Left lung (tissue), 10 donors: Measurements from ENCODE around the gene SEC61B. TPM values are rescaled to one million over a fixed set of nuclear protein-coding genes. Genes with fewer than 3 reads are reported as not detected.

Experiments
- ATAC-seq: fragments of 200-7000 bp; cut with Tn5 transposase; one replicate; pipeline ENCODE4 v1.9.1; 2020; ENCODE audit warnings: moderate library complexity
- DNase-seq, 4 donors: peaks; one replicate each; pipeline ENCODE4 v3.0.0-alpha.2; 2013 to 2020
- H3K27ac ChIP-seq, 2 donors: fragments of 200-600 bp; sonication (generic) in 1 of 2; one replicate each; pipeline versions ENCODE4 v1.5.0 to v1.8.0; 2020 to 2021
- H3K27me3 ChIP-seq, 2 donors: fragments of 200-600 bp; sonication (generic) in 1 of 2; one replicate each; pipeline versions ENCODE4 v1.5.0 to v1.8.0; 2020 to 2021
- H3K36me3 ChIP-seq, 2 donors: fragments of 200-600 bp; sonication (generic) in 1 of 2; one replicate each; pipeline versions ENCODE4 v1.5.0 to v1.8.0; 2020 to 2021
- H3K4me1 ChIP-seq, 2 donors: fragments of 200-600 bp; one replicate each; pipeline ENCODE4 v1.8.0; 2021
- H3K4me3 ChIP-seq, 2 donors: fragments of 200-600 bp; sonication (generic) in 1 of 2; one replicate each; pipeline versions ENCODE4 v1.5.0 to v1.8.0; 2020 to 2021; ENCODE audit warnings: mild to moderate bottlenecking in 1 of 2
- H3K9me3 ChIP-seq, 2 donors: fragments of 200-600 bp; sonication (generic) in 1 of 2; one replicate each; pipeline versions ENCODE4 v1.5.0 to v1.8.0; 2020 to 2021
- intact Hi-C, 2 donors: fragments of 100-400 bp; cut with DNase I; formaldehyde crosslinking; loops; one replicate each; pipeline versions ENCODE4 v1.11.2 to v1.14.2; 2022
- polyA plus RNA-seq, 6 donors: library from polyadenylated mRNA; unstranded; fragments of 120-200 nt; gene quantifications; one replicate each; pipeline ENCODE4 v1.2.1, GENCODE V29; 2013; ENCODE audit not compliant: insufficient read length in 6 of 6
- total RNA-seq, 2 donors: library from RNA; stranded (reverse); fragmentation: NEBNext Ultra II Directional; extraction: Animal tissue kit (Norgen Biotek cat#: 25700); gene quantifications; one replicate each; pipeline ENCODE4 v1.2.1, GENCODE V29; 2021
- TF ChIP-seq, protein P1 (sequence below), 2 donors: fragments of 200-600 bp; sonication (generic) in 1 of 2; IDR thresholded peaks; one replicate each; pipeline versions ENCODE4 v1.5.0 to v1.8.0; 2021; ENCODE audit warnings: antibody characterized with exemption in 2 of 2
- donor health status: DM: no; HTN: yes; CAD: no.
- donor health status: DM: no; HTN: no; CAD: no.

SEC61B gene
- total and polyA plus RNA-seq, 8 donors: 121 to 184 (median 139) TPM

DNA sequence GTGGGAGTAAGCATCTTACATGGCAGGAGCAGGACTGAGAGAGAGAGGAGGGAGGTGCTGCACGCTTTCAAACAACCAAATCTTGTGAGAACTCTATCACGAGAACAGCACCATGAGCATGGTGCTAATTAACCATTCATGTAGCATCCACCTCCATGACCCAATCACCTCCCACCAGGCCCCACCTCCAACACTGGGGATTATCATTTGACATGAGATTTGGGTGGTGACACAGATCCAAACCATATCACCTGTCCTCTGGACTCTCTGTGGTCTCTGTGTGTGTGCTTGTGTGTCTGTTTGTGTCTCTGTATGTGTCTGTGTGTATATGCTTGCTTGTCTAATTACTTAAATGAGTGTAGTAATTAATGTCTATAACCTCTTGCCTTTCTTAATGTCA, 31.1 kb downstream of the SEC61B start:
- intact Hi-C loops: no loop called here
- no peak for ATAC-seq
- TF ChIP-seq, protein P1, sequence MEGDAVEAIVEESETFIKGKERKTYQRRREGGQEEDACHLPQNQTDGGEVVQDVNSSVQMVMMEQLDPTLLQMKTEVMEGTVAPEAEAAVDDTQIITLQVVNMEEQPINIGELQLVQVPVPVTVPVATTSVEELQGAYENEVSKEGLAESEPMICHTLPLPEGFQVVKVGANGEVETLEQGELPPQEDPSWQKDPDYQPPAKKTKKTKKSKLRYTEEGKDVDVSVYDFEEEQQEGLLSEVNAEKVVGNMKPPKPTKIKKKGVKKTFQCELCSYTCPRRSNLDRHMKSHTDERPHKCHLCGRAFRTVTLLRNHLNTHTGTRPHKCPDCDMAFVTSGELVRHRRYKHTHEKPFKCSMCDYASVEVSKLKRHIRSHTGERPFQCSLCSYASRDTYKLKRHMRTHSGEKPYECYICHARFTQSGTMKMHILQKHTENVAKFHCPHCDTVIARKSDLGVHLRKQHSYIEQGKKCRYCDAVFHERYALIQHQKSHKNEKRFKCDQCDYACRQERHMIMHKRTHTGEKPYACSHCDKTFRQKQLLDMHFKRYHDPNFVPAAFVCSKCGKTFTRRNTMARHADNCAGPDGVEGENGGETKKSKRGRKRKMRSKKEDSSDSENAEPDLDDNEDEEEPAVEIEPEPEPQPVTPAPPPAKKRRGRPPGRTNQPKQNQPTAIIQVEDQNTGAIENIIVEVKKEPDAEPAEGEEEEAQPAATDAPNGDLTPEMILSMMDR (IDR thresholded peaks at IDR 0.05): no peak
- DNase-seq: no peak
- Histone ChIP-seq H3K4me1 (no peaks in the 10 kb centered on the region), H3K36me3 (no peaks in the 10 kb centered on the region), H3K9me3 (no peaks in the 10 kb centered on the region), H3K27me3 (no peaks in the 10 kb centered on the region), H3K27ac (no peak overlapping the region), H3K4me3 (no peak overlapping the region)

DNA sequence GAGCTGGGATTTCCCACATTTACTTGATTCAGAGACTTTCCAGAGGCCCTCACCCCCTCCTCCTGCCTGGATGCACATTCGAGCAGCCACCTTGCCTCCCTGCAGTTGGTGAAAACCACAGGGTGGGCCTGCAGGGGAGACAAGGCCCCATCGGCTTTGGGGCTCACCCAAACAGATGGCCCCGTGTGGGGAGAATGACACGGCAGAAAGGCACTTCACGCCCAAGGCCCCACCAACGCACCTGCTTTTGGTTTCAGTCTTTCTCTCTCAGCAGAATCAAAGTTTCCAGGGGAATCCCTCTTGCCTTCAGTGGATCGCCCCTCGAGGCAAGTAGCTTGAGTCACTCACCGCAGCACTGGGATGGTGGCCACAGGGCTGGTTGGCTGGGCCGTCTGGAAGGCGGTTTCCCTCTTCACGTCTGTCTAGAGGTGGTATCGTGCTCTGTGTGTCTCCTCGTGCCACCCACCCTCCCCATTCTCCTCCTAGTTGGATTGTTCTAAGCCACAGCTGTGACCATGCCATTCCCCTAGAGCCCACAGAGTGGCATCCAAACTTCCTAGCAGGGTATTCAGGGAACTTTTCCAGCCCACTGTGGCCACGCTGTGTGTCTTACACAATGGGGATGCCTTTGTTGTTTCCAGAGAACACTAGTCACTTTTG, 31.8 kb downstream of the SEC61B start:
- H3K4me3 ChIP-seq: no peak overlapping the region
- no peak overlapping the region for H3K27ac ChIP-seq
- ATAC-seq (no peak), DNase-seq (no peak)
- TF ChIP-seq, protein P1 (IDR thresholded peaks at IDR 0.05): no peak
- H3K27me3 ChIP-seq: no peaks in the 10 kb centered on the region
- intact Hi-C loops: no loop called here
- H3K36me3 ChIP-seq: no peaks in the 10 kb centered on the region
- H3K4me1 ChIP-seq: no peaks in the 10 kb centered on the region
- no peaks in the 10 kb centered on the region for H3K9me3 ChIP-seq

DNA sequence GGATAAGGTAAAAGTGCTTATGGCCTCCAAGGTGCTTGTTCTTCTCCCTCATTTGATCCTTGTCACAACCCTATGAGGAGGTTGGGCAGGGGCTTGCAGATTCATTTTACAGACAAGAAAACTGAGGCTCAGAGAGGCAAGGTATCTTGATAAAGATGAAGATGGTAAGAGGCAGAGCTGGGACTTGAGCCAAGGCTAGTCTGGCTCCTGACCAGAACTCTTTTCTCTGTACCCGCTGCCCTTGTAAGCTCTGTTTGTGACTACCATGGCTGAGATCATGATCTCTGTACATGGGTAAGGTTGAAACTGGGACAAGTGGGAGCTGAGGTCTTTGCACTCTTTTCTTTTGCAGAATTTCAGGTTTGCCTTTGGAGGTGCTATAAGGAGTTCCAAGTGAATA, 33.6 kb downstream of the SEC61B start:
- H3K36me3 ChIP-seq: no peaks in the 10 kb centered on the region
- DNase-seq (no peak), ATAC-seq (no peak)
- no peak overlapping the region for H3K27ac ChIP-seq
- no peaks in the 10 kb centered on the region for H3K27me3 ChIP-seq
- TF ChIP-seq, protein P1 (IDR thresholded peaks at IDR 0.05): no peak
- intact Hi-C loops: no loop called here
- no peaks in the 10 kb centered on the region for H3K9me3 ChIP-seq
- peaks cover 0 to 7% of the 10 kb centered on the region in 2 donors for H3K4me1 ChIP-seq
- H3K4me3 ChIP-seq: no peak overlapping the region

DNA sequence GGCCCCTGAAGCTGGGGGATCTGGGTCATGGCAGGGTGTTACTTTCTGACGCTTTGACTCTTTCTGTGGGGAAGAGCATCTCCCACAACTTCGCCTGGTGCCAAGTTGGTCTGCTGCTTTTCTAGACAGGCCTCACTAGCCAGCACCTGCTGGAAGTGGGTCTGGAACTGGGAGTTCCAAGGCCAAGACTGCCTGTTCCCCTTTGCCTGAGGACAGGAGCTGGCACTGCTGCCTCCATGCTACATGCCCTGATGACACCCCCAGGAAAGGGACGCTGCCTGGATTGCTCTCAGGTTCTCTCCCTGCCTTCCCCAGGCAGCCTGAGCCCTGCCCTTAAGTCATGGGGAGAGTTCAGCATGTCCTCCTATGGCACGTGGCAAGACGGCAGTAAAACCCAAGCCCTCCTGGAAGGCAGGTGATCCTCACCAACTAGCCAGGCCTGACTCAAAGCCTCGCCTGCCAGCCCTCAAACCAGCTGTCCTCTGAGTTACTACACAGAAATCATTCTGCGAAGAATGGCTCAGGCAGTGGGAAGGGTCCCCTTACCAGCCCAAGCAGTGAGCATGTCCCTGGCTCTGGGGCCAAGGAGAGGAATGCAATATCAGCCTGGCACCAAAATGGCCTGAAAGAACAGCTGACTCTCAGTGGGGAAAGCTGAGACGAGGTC, 35.8 kb downstream of the SEC61B start:
- Histone ChIP-seq H3K4me1 (peaks cover 0 to 7% of the 10 kb centered on the region in 2 donors), H3K27ac (no peak overlapping the region), H3K36me3 (no peaks in the 10 kb centered on the region), H3K4me3 (no peak overlapping the region), H3K9me3 (no peaks in the 10 kb centered on the region), H3K27me3 (no peaks in the 10 kb centered on the region)
- DNase-seq: no peak
- no peak for ATAC-seq
- intact Hi-C loops: no loop called here
- TF ChIP-seq, protein P1 (IDR thresholded peaks at IDR 0.05): no peak

DNA sequence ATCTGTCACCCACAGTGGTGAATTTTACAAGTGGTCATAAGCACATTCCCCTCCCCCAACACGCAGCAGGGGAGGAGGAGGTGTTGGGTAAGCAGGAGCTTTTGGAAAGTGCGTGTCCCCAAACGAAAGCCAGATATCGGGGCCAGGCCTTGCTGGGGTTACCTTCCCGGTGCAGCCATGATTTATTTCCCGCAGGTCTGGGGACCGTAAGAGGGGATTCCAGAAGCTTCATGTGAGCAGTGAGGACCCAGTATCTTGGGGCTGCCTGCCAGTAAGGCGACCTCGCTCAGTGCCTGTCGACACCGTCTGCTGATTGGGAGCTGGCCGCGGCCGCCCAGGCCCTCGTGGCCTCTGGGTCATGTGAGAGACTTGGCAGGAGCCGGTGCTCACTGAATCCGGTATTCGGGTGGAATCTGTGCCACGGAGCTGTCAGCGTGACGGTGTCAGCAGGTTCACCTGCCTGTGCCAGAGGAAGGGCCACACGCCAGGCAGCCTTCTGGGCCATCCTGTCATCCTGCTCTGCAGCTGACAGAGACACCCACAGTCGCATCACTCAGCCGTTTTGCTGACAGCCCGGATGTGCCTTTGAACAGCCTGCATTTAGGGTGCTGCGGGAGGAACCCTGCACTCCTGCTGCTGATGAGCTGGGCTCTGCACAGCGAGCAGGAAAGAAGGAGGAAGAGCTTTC, 37.3 kb downstream of the SEC61B start:
- peak; percentile 95 for ATAC-seq
- no peaks in the 10 kb centered on the region for H3K36me3 ChIP-seq
- H3K27ac ChIP-seq: peak overlapping the region; percentile 1 to 11
- intact Hi-C loops: no loop called here
- no peaks in the 10 kb centered on the region for H3K27me3 ChIP-seq
- TF ChIP-seq, protein P1 (IDR thresholded peaks at IDR 0.05): no peak
- H3K4me1 ChIP-seq: peaks cover 0 to 7% of the 10 kb centered on the region in 2 donors
- H3K4me3 ChIP-seq: peak overlapping the region; percentile 16 to 19
- DNase-seq: peak; percentile 32 to 90 (median 68)
- H3K9me3 ChIP-seq: no peaks in the 10 kb centered on the region
